A549 (cell line): ENCODE data around the gene ZNF407. TPM values are rescaled to one million over a fixed set of nuclear protein-coding genes. Genes with fewer than 3 reads are reported as not detected.

Experiments used
- ATAC-seq, 2 experiments: fragments of 200-7000 bp in 1 of 2; fragments of >200 bp in 1 of 2; cut with Nextera tagmentation in 1 of 2; cut with Tn5 transposase in 1 of 2; 3 replicates each; pipeline versions ENCODE4 v1.8.0 to v1.9.1; 2018 to 2020; ENCODE audit warnings: mild to moderate bottlenecking in 1 of 2, moderate library complexity in 1 of 2
- CTCF ChIA-PET: fragments of 300-600 bp; sonication (Branson Sonifier 250); formaldehyde crosslinking; extraction: SDS; loops from one replicate; lab custom pipeline; 2021; ENCODE audit warnings: antibody characterized with exemption, inconsistent platforms; lab: Yijun Ruan, JAX
- POLR2A ChIA-PET: fragments of 350-600 bp; formaldehyde crosslinking; extraction: SDS; loops from one replicate; lab custom pipeline; 2021; ENCODE audit warnings: antibody characterized with exemption, inconsistent platforms; lab: Yijun Ruan, JAX
- DNase-seq, 2 experiments: peaks; one replicate each; pipeline versions ENCODE4 v3.0.0 to v3.0.0-alpha.2; 2011 to 2016; ENCODE audit warnings: low read depth in 1 of 2, low spot score in 1 of 2
- FAIRE-seq: peaks from 2 replicates; lab custom pipeline; 2011; peaks lifted over from hg19 to GRCh38; lab: Jason Lieb, UNC
- H3K27ac ChIP-seq, 2 experiments: fragments of >200 bp; sonication (Bioruptor Twin); formaldehyde crosslinking; 3 replicates each; pipeline ENCODE4 v1.5.1; 2016 to 2017
- H3K4me1 ChIP-seq: fragments of >200 bp; sonication (Bioruptor Twin); formaldehyde crosslinking; 3 replicates; pipeline ENCODE4 v1.6.1; 2016
- H3K4me2 ChIP-seq: fragments of >200 bp; sonication (Bioruptor Twin); formaldehyde crosslinking; 3 replicates; pipeline ENCODE4 v1.6.1; 2016
- H3K4me3 ChIP-seq: fragments of >200 bp; sonication (Bioruptor Twin); formaldehyde crosslinking; 3 replicates; pipeline ENCODE4 v1.5.1; 2016
- H3K9me3 ChIP-seq: fragments of >200 bp; sonication (Bioruptor Twin); formaldehyde crosslinking; 3 replicates; pipeline ENCODE4 v1.6.1; 2016
- ATOH8 ChIP-seq: fragments of 250-450 bp; sonication (Bioruptor Pico); IDR thresholded peaks from 2 replicates; pipeline ENCODE4 v1.5.0; 2020; ENCODE audit warnings: low read depth, mild to moderate bottlenecking, moderate library complexity
- CBX8 ChIP-seq: fragments of 200-600 bp; sonication (generic); IDR thresholded peaks from 2 replicates; pipeline ENCODE4 v1.6.1; 2016
- CHD4 ChIP-seq: fragments of 200-600 bp; sonication (generic); IDR thresholded peaks from 2 replicates; pipeline ENCODE4 v1.6.1; 2016; ENCODE audit warnings: antibody characterized with exemption, mild to moderate bottlenecking, borderline replicate concordance
- E2F6 ChIP-seq: IDR thresholded peaks from 2 replicates; pipeline ENCODE4 v1.6.1; 2012; ENCODE audit warnings: low read depth, borderline replicate concordance
- EHF ChIP-seq: fragments of 250-450 bp; sonication (Bioruptor Pico); IDR thresholded peaks from 2 replicates; pipeline ENCODE4 v1.5.0; 2020; ENCODE audit warnings: mild to moderate bottlenecking
- EHMT2 ChIP-seq: fragments of 200-600 bp; sonication (generic); IDR thresholded peaks from 2 replicates; pipeline ENCODE4 v1.6.1; 2016; ENCODE audit warnings: antibody characterized with exemption, low read depth, mild to moderate bottlenecking, moderate library complexity
- ESRRA ChIP-seq: fragments of 150-350 bp; IDR thresholded peaks from 2 replicates; pipeline ENCODE4 v1.6.1; 2014; ENCODE audit warnings: mild to moderate bottlenecking, low read length, borderline replicate concordance
- GATA3 ChIP-seq: IDR thresholded peaks from 2 replicates; pipeline ENCODE4 v1.6.1; 2012; ENCODE audit warnings: borderline replicate concordance
- HDAC2 ChIP-seq: fragments of 200-600 bp; sonication (generic); IDR thresholded peaks from 2 replicates; pipeline ENCODE4 v1.6.1; 2016
- HES2 ChIP-seq: fragments of >200 bp; sonication (Bioruptor Twin); formaldehyde crosslinking; IDR thresholded peaks from 2 replicates; pipeline ENCODE4 v1.6.1; 2016
- HOXA7 ChIP-seq: fragments of 250-450 bp; sonication (Bioruptor Pico); IDR thresholded peaks from 2 replicates; pipeline ENCODE4 v1.5.0; 2020; ENCODE audit warnings: mild to moderate bottlenecking, moderate library complexity
- HOXB13 ChIP-seq: fragments of 250-450 bp; sonication (Bioruptor Pico); IDR thresholded peaks from 2 replicates; pipeline ENCODE4 v1.5.0; 2020; ENCODE audit warnings: low read depth, mild to moderate bottlenecking, moderate library complexity
- JUN ChIP-seq, 2 experiments: fragments of >200 bp; sonication (Bioruptor Twin); formaldehyde crosslinking; IDR thresholded peaks; 2 replicates in 1 of 2; 3 replicates in 1 of 2; pipeline ENCODE4 v1.6.1; 2016 to 2017
- JUNB ChIP-seq: fragments of >200 bp; sonication (Bioruptor Twin); formaldehyde crosslinking; IDR thresholded peaks from 2 replicates; pipeline ENCODE4 v1.6.1; 2016
- KDM1A ChIP-seq: fragments of 200-600 bp; sonication (generic); IDR thresholded peaks from 2 replicates; pipeline ENCODE4 v1.6.1; 2016; ENCODE audit warnings: low read depth, mild to moderate bottlenecking
- MAFK ChIP-seq: fragments of 450-650 bp; IDR thresholded peaks from 2 replicates; pipeline ENCODE4 v1.6.1; 2014; ENCODE audit not compliant: partially characterized antibody
- MYC ChIP-seq: IDR thresholded peaks from 2 replicates; pipeline ENCODE4 v1.6.1; 2012; ENCODE audit warnings: mild to moderate bottlenecking, inconsistent platforms, low read length, improper control_type of control experiment, borderline replicate concordance
- NFE2L2 ChIP-seq: fragments of 150-350 bp; conservative IDR thresholded peaks from 2 replicates; pipeline ENCODE4 v1.6.1; 2014; ENCODE audit warnings: low read length
- NR3C1 ChIP-seq: fragments of >200 bp; sonication (Bioruptor Twin); formaldehyde crosslinking; IDR thresholded peaks from 3 replicates; pipeline ENCODE4 v1.6.1; 2017
- RARB ChIP-seq: fragments of 250-450 bp; sonication (Bioruptor Pico); IDR thresholded peaks from 2 replicates; pipeline ENCODE4 v1.8.0; 2021; ENCODE audit warnings: mild to moderate bottlenecking, moderate library complexity
- RCOR1 ChIP-seq: fragments of 150-350 bp; IDR thresholded peaks from 2 replicates; pipeline ENCODE4 v1.6.1; 2014; ENCODE audit warnings: antibody characterized with exemption, low read length, low read depth
- RFX5 ChIP-seq: fragments of 450-650 bp; IDR thresholded peaks from 2 replicates; pipeline ENCODE4 v1.7.1; 2014; ENCODE audit warnings: antibody characterized with exemption, mild to moderate bottlenecking, moderate library complexity
- TFCP2L1 ChIP-seq: fragments of 250-450 bp; sonication (Bioruptor Pico); IDR thresholded peaks from 2 replicates; pipeline ENCODE4 v1.5.0; 2021; ENCODE audit warnings: mild to moderate bottlenecking
- USF2 ChIP-seq: fragments of 450-650 bp; IDR thresholded peaks from 2 replicates; pipeline ENCODE4 v1.6.1; 2014; ENCODE audit warnings: antibody characterized with exemption
- ZSCAN20 ChIP-seq: fragments of 250-450 bp; sonication (Bioruptor Pico); IDR thresholded peaks from 2 replicates; pipeline ENCODE4 v1.8.0; 2022; ENCODE audit warnings: mild to moderate bottlenecking, moderate library complexity
- WGBS: methylation state at CpG from one replicate; pipeline ENCODE4 v1.1.6; 2017; ENCODE audit errors: missing lambda C conversion rate; 5-methylcytosine and 5-hydroxymethylcytosine counted together
- polyA plus RNA-seq, 4 experiments: library from polyadenylated mRNA; depleted of rRNA in 3 of 4; stranded (reverse); fragments of >200 nt; fragmentation: RNase III in 1 of 4; extraction: RNeasy Plus Mini Kit Qiagen cat#74134 plus additional on column Dnase treatment in 1 of 4; gene quantifications; 2 replicates in 3 of 4; 3 replicates in 1 of 4; pipeline ENCODE4 v1.2.3, GENCODE V29; 2011 to 2017

Gene ZNF407
- polyA plus RNA-seq, 2 of the 4 experiments (the other 2 are of a cell fraction): 2.5 to 3.0 TPM

GRCh38 chr18:75029481-75029880, 431.8 kb downstream of the ZNF407 start:
- 92% methylated on average over 9 of the region's 16 CpGs for WGBS
- ChIA-PET CTCF (interaction anchor here (1.4 kb wide), 1 partner anchor 12 kb away, joined by 4 read pairs; no protein-coding TSS in a partner anchor), POLR2A (no interaction called here)
- no peak overlapping the region for H3K4me3 ChIP-seq
- no peak for FAIRE-seq
- no peak for ATAC-seq
- no peak for TF ChIP-seq JUNB
- no peaks in the 10 kb centered on the region for H3K9me3 ChIP-seq
- DNase-seq: no peak
- no peak overlapping the region for H3K4me2 ChIP-seq
- no peaks in the 10 kb centered on the region for H3K4me1 ChIP-seq
- no peak overlapping the region for H3K27ac ChIP-seq

- FAIRE-seq: no peak
- ChIA-PET POLR2A (no interaction called here), CTCF (interaction anchor here (0.6 to 1.9 kb wide), 2 partner anchors 8 to 9 kb away, joined by 3 to 5 read pairs; no protein-coding TSS in a partner anchor)
- WGBS: 94% methylated on average over 11 of the region's 11 CpGs
- H3K4me3 ChIP-seq: no peak overlapping the region
- no peak overlapping the region for H3K4me2 ChIP-seq
- no peaks in the 10 kb centered on the region for H3K4me1 ChIP-seq
- no peaks in the 10 kb centered on the region for H3K9me3 ChIP-seq
- TF ChIP-seq HOXB13 (CRISPR knock-in tag) (no peak), RARB (CRISPR knock-in tag) (no peak), JUN (IDR thresholded peaks at IDR 0.05) (no peak), CHD4 (no peak), NFE2L2 (no peak), GATA3 (no peak), HDAC2 (no peak), E2F6 (no peak), EHMT2 (no peak), RCOR1 (no peak), ATOH8 (CRISPR knock-in tag) (no peak), NR3C1 (no peak), ESRRA (no peak)
- ATAC-seq: no peak
- no peak for DNase-seq
- H3K27ac ChIP-seq: no peak overlapping the region
These were observed 434.1 kb downstream of the ZNF407 start for GRCh38 chr18:75031717-75032317.

- no peak for FAIRE-seq
- H3K4me2 ChIP-seq: no peak overlapping the region
- no peak for DNase-seq
- TF ChIP-seq KDM1A (no peak), USF2 (no peak), GATA3 (no peak), TFCP2L1 (no peak), ZSCAN20 (CRISPR knock-in tag) (no peak), CBX8 (no peak), MAFK (no peak), MYC (no peak), E2F6 (no peak), HOXB13 (CRISPR knock-in tag) (no peak), CHD4 (no peak), NR3C1 (no peak), RFX5 (no peak), HES2 (no peak), RARB (CRISPR knock-in tag) (no peak), EHF (CRISPR knock-in tag) (no peak), HOXA7 (CRISPR knock-in tag) (no peak)
- no peaks in the 10 kb centered on the region for H3K4me1 ChIP-seq
- no peak overlapping the region for H3K4me3 ChIP-seq
- CTCF ChIA-PET: no interaction called here
- no peaks in the 10 kb centered on the region for H3K9me3 ChIP-seq
- 82% methylated on average over 7 of the region's 7 CpGs for WGBS
- no peak for ATAC-seq
- POLR2A ChIA-PET: no interaction called here
- no peak overlapping the region for H3K27ac ChIP-seq
These were observed 435.8 kb downstream of the ZNF407 start for GRCh38 chr18:75033516-75033915.
